Tibial nerve (tissue), 4 donors: ENCODE measurements around the gene LDB1. TPM values are rescaled to one million over a fixed set of nuclear protein-coding genes. Genes with fewer than 3 reads are reported as not detected.

Experiments
- DNase-seq, 2 donors: peaks; one replicate each; pipeline ENCODE4 v3.0.0-alpha.2; 2019; ENCODE audit warnings: low spot score in 2 of 2
- H3K27ac ChIP-seq, 4 donors: fragments of 200-600 bp; sonication (generic) in 3 of 4; one replicate each; pipeline ENCODE4 v1.5.1; 2017 to 2019; ENCODE audit warnings: mild to moderate bottlenecking in 1 of 4
- H3K27me3 ChIP-seq, 2 donors: fragments of 200-600 bp; sonication (generic) in 1 of 2; one replicate each; pipeline versions ENCODE4 v1.5.1 to v1.6.0; 2017 to 2019
- H3K36me3 ChIP-seq, 3 donors: fragments of 200-600 bp; sonication (generic); one replicate each; pipeline ENCODE4 v1.5.1; 2018 to 2019
- H3K4me1 ChIP-seq, 4 donors: fragments of 200-600 bp; sonication (generic) in 3 of 4; one replicate each; pipeline ENCODE4 v1.5.1; 2017 to 2019
- H3K4me3 ChIP-seq, 4 donors: fragments of 200-600 bp; sonication (generic) in 3 of 4; one replicate each; pipeline ENCODE4 v1.5.1; 2017 to 2019; ENCODE audit warnings: mild to moderate bottlenecking in 1 of 4, moderate library complexity in 1 of 4
- H3K9me3 ChIP-seq, 4 donors: fragments of 200-600 bp; sonication (generic) in 3 of 4; one replicate each; pipeline ENCODE4 v1.5.1; 2017 to 2019
- CTCF ChIP-seq, 5 experiments: fragments of 200-600 bp in 3 of 5; fragments of 450-650 bp in 2 of 5; sonication (generic) in 3 of 5; IDR thresholded peaks; one replicate each; pipeline ENCODE4 v1.5.1; 2016 to 2019; ENCODE audit warnings: antibody characterized with exemption in 5 of 5, mild to moderate bottlenecking in 3 of 5, moderate library complexity in 2 of 5
- EP300 ChIP-seq, 2 donors: sonication (generic); formaldehyde crosslinking; IDR thresholded peaks; one replicate each; pipeline ENCODE4 v1.6.1; 2017; ENCODE audit warnings: antibody characterized with exemption in 2 of 2, mild to moderate bottlenecking in 1 of 2
- POLR2A ChIP-seq, 2 donors: fragments of 450-650 bp; IDR thresholded peaks; one replicate each; pipeline ENCODE4 v1.6.1; 2017; ENCODE audit warnings: antibody characterized with exemption in 2 of 2, mild to moderate bottlenecking in 2 of 2, moderate library complexity in 2 of 2
- WGBS, 2 donors: methylation state at CpG; one replicate each; pipeline ENCODE4 v1.1.5; 2018; 5-methylcytosine and 5-hydroxymethylcytosine counted together
- total RNA-seq, 4 donors: library from RNA; depleted of rRNA; stranded (reverse); fragments of >200 nt; gene quantifications; one replicate each; pipeline ENCODE4 v1.1.0, GENCODE V29; 2016

The LDB1 gene
- total RNA-seq, 4 donors from 2014 or later = 37.0 to 50.7 (median 45.8) TPM

DNA sequence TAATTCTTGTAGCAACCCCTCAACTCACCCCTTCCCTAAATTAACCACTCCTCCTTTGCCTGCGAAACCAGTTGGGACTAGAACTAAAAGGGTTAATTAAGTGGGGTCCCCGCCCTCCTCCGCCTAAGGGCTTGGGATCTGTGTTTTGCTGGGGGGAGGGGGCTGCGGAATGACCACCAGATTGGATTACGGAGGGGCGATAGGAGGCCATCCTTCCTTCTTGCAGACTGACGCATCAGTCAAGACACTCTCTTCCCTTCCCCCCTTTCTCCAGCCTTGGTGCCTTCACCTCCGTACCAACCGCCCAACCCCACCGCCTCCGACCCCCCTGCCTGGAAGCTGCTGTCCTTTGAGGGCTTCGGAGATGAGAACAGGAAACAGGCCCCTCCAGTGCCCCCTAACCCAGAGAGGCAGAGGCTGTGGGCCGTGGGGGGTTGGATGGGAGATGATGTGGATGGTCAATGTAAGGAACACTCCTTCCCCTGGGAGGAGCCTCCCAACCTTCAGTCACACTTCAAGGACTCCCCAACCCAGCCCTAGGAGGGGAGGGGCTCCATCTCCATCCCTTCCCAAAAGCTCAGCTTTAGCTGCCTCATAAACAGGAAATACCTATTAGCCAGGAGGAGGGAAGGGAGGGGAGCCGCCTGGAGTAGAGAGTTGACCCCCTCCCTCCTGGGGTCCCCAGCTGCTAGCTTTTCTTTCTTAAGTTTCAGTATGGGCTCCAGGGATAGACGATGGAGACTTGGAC is 997 bp upstream of the LDB1 start:
- Histone ChIP-seq H3K27me3 (no peaks in the 10 kb centered on the region), H3K27ac (peak overlapping the region; percentile 92 to 100 (median 98)), H3K4me1 (peaks cover 1 to 48% (median 40%) of the 10 kb centered on the region in 4 donors), H3K4me3 (peak overlapping the region; percentile 67 to 96 (median 91)), H3K9me3 (no peaks in the 10 kb centered on the region), H3K36me3 (no peaks in the 10 kb centered on the region)
- peak; percentile 26 to 47 for DNase-seq
- WGBS, 2 donors = 0 to 4% methylated on average over 14 to 15 of the region's 15 CpGs
- TF ChIP-seq EP300 (IDR thresholded peaks at IDR 0.05) (no peak), CTCF (IDR thresholded peaks at IDR 0.05) (no peak), POLR2A (IDR thresholded peaks at IDR 0.05) (peak in 1 of 2 donors; percentile 10)

DNA sequence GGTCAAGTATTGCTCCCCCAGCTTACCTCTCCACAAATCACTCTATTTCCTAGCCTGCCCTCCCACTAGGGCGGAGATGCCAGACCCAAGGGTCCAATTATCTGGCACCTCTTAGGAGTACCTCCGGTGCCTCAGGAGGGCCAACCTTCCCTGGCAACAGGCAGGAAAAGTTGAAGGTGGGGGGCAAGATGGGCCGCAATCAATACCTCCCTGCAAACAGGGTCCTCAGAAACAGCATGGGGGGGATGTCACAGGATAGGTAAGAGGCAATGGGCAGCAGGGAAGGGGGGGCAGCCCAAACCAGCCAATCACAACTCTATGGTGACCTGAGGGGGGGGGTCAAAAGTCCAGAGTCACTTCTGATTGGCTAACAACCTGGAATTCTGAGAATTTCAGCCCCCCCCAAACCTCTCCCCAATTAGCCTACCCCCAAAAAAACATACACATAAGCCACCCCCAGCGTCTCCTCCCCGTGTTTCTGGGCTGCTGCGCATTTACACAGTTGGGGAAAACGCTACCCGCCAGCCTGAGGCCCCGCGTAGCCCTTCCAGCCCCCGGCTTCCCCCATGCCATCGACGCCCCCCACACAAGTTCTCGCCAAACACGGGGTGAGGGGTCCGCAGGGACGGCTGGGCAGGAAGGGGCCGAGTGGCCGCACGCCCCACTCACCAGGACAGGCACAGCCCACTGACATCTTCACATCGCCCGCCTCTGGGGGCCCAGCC is 589 bp downstream of the LDB1 start:
- Histone ChIP-seq H3K27me3 (no peaks in the 10 kb centered on the region), H3K4me1 (peaks cover 7 to 61% (median 52%) of the 10 kb centered on the region in 4 donors), H3K9me3 (no peaks in the 10 kb centered on the region), H3K27ac (peak overlapping the region; percentile 92 to 100 (median 98)), H3K36me3 (no peaks in the 10 kb centered on the region), H3K4me3 (peak overlapping the region; percentile 67 to 96 (median 91))
- WGBS, 2 donors = 0 to 3% methylated on average over 6 to 11 of the region's 22 CpGs
- peak; percentile 59 to 85 for DNase-seq
- TF ChIP-seq EP300 (IDR thresholded peaks at IDR 0.05) = no peak
- no peak for TF ChIP-seq POLR2A (IDR thresholded peaks at IDR 0.05)
- TF ChIP-seq CTCF (IDR thresholded peaks at IDR 0.05) = peak in 1 of 5 experiments; percentile 4

- Histone ChIP-seq H3K9me3 (no peaks in the 10 kb centered on the region), H3K27me3 (no peaks in the 10 kb centered on the region), H3K36me3 (no peaks in the 10 kb centered on the region), H3K4me1 (peaks cover 7 to 69% (median 57%) of the 10 kb centered on the region in 4 donors), H3K27ac (peak overlapping the region; percentile 92 to 100 (median 98)), H3K4me3 (peak overlapping the region; percentile 67 to 96 (median 91))
- DNase-seq = peak in 1 of 2 donors; percentile 17
- peak in 1 of 2 donors; percentile 25 for TF ChIP-seq EP300 (IDR thresholded peaks at IDR 0.05)
- no peak for TF ChIP-seq POLR2A (IDR thresholded peaks at IDR 0.05)
- 0 to 9% methylated on average over 5 of the region's 6 CpGs for WGBS, 2 donors
Measured at GRCh38 chr10:102118867-102119266, 1.3 kb downstream of the LDB1 start.

DNA sequence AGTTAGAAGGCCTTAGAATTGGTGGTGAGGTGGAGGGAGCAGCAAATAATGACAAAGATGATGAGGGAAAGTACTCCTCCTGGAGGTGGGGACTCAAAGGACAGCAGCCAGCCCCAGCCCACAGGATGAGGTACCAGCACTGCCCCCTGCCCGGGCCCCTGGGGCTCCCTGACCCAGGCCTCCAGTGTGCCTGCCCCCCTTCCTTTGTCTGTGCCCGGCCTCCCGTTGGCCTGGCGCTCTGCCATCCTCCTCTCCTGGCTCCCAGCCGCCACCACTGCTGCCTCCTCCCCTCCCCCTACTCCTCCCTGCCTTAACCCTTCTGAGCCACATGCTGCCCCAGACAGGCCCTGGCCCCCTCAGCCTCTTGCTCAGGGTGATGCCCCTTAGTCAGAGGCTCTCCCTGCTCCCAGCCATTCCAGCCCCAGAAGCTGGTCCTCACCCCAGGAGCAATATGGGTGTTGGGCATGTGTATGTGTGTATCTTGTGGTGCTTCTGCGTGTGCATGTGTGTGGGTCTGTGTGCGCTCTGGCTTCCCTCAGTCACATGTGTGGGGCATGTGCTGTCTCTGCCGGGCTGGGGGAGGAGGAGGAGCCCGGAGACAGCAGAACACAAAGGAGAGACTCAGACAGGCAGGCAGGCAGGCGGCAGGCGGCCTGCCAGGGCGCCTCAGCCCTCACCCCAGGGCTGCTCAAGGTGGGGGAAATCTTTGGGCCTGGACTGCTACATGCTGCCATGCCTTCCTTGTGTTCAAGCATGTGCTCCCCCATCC is 2.6 kb downstream of the LDB1 start:
- peak; percentile 16 to 65 for TF ChIP-seq EP300 (IDR thresholded peaks at IDR 0.05)
- peak in 2 of 5 experiments; percentile 16 to 17 for TF ChIP-seq CTCF (IDR thresholded peaks at IDR 0.05)
- TF ChIP-seq POLR2A (IDR thresholded peaks at IDR 0.05) = peak in 1 of 2 donors; percentile 52
- Histone ChIP-seq H3K4me3 (peak overlapping the region; percentile 9 to 93 (median 48)), H3K27me3 (no peaks in the 10 kb centered on the region), H3K9me3 (no peaks in the 10 kb centered on the region), H3K27ac (peak overlapping the region; percentile 92 to 100 (median 98)), H3K4me1 (peaks cover 7 to 81% (median 69%) of the 10 kb centered on the region in 4 donors), H3K36me3 (no peaks in the 10 kb centered on the region)
- WGBS, 2 donors = 1% methylated on average over 5 to 12 of the region's 12 CpGs
- DNase-seq = peak; percentile 77 to 79

DNA sequence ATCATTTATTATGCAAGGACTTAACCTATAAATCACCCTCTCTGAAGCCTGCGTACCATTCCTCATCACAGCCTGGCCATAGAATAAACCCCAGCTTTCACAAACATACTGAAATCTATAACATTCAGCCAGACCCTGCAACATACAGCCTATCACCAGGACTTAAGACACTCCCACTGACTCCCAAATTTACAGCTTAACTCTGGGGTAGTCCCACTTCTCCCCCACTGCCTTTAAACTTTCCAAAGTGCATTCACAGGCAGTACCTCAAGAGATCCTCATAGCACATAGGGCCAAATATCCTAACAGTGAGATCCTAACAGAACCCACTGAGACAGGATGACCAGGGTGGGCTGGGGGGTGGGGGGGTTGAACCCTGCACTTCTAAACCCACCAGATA is 3.5 kb downstream of the LDB1 start:
- peak overlapping the region; percentile 92 to 100 (median 98) for H3K27ac ChIP-seq
- H3K27me3 ChIP-seq = no peaks in the 10 kb centered on the region
- H3K36me3 ChIP-seq = peaks cover 0 to 1% (median 0%) of the 10 kb centered on the region in 3 donors
- peak overlapping the region in 2 of 4 donors; percentile 8 to 93 for H3K4me3 ChIP-seq
- peaks cover 7 to 85% (median 72%) of the 10 kb centered on the region in 4 donors for H3K4me1 ChIP-seq
- DNase-seq = no peak
- no peaks in the 10 kb centered on the region for H3K9me3 ChIP-seq
- TF ChIP-seq EP300 (IDR thresholded peaks at IDR 0.05) = no peak
- no peak for TF ChIP-seq CTCF (IDR thresholded peaks at IDR 0.05)
- no peak for TF ChIP-seq POLR2A (IDR thresholded peaks at IDR 0.05)
- 57 to 60% methylated on average over 1 of the region's 1 CpG for WGBS, 2 donors
